GM18507 (cell line): ENCODE measurements around the gene HSPB2.
A peak's percentile ranks its signal among the peaks of the same experiment; 100 is the strongest.
"Not testable (repeated sequence)": the region's sequence is repeated elsewhere in the genome, so short reads cannot be mapped to it uniquely, and the experiment has no call there.

ENCODE experiments used
- DNase-seq: peaks from one replicate; pipeline ENCODE4 v3.0.0; 2011; ENCODE audit warnings: low read depth; ENCODE audit not compliant: insufficient read length; ENCODE audit errors: extremely low spot score
- FAIRE-seq: peaks from 2 replicates; lab custom pipeline; 2011; peaks lifted over from hg19 to GRCh38; lab: Jason Lieb, UNC

HSPB2 gene, protein sequence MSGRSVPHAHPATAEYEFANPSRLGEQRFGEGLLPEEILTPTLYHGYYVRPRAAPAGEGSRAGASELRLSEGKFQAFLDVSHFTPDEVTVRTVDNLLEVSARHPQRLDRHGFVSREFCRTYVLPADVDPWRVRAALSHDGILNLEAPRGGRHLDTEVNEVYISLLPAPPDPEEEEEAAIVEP

DNA sequence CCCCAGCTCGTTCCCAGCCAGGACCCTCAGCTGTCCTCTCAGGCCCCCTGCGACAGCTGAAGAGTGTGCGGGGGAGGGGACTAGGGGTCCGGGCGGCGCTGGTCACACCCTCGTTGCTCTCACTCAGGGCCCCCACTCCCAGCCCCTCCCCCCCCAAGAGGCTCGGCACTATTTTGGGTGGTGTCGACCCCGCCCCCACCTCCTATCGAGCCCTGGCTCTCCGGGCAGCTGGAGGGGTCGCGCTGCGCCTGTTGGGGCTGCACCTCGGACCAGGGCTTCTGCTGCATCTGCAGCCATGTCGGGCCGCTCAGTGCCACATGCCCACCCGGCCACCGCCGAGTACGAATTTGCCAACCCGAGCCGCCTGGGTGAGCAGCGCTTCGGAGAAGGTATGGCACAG is at the start of gene HSPB2:
TSS of gene HSPB2 (plus strand) at position 200 of the 400 bp plus-strand sequence. CDS start at position 296, 96 bp downstream.
- no peak for FAIRE-seq
- no peak for DNase-seq

- DNase-seq (no peak), FAIRE-seq (no peak)
Measured at GRCh38 chr11:111870113-111870512, 42.4 kb upstream of the HSPB2 start.

GRCh38 chr11:111870522-111870885 is 42.0 kb upstream of the HSPB2 start:
- FAIRE-seq (peak; percentile 21), DNase-seq (no peak)

DNA sequence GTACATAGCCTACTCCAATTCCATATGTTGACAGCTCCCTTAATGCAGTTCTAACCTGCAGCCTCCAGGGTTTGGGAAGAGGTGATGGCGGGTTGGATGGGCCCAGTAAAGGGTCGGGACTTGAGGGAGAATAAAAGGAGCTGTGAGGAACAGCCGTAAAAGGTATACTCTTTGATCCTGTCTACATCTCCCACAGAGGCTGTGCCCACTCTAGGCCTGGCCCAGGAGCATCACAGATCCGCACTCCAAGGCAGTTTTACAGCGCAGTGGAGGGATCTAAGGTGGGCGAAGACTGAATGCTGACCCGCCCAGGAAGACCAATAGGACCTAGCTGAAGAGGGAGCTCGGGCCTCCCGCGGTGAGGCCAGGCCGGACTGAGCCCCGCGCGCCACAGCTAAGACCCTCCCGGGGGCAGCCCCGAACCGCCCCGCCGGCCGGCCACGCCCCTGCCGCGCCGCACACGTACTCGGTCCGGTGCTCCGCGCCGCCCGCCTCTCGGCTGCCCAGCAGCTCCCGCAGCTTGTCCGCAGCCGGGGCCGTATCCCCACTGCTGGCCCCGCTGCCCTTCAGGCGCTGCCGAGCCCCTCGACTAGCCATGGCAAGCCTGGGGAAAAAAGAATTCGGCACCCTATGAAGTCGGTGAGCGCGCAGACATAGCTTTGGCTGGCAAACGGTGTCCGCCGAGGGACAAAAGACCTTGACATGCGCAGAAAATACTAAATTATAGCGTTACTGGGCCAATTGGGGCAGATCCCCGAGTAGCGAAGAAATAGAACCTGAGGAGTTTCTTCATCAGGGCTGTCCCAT is 41.4 kb upstream of the HSPB2 start, which contains the start of gene ALG9:
TSS of gene ALG9 (minus strand) at position 696 of the 807 bp plus-strand sequence. CDS start at position 597, 99 bp downstream.
- FAIRE-seq, result peak; percentile 87

GRCh38 chr11:111871693-111872161 is 40.8 kb upstream of the HSPB2 start:
- FAIRE-seq, result no peak

More for the DNA sequence above, 41.4 kb upstream of the HSPB2 start, which contains the start of gene ALG9:
- DNase-seq, result peak; percentile 64

DNA sequence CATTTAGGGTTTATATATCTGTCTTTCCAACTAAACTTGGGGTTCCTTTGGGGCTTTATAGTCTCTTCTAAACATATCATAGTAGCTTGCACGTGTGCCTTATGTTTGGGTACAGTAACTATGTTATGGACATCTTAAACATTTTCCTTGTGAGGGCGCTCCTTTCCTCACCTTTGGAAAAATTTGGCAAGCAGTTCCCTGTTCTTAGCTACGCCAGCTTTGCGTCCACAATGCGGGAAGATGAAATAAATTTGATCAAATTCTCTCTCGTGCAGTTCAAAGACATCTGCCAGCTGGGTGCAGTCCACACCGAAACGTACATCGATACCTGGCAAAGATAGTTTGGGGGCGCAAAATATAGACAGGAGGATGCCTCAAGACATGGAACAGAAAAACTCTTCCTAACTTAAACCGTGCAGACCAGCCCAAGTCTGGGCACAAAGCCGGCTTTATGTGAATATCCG is 34.1 kb upstream of the HSPB2 start:
- FAIRE-seq, result peak; percentile 36
- DNase-seq, result no peak

More at GRCh38 chr11:111871693-111872161, 40.8 kb upstream of the HSPB2 start:
- DNase-seq, result no peak

DNA sequence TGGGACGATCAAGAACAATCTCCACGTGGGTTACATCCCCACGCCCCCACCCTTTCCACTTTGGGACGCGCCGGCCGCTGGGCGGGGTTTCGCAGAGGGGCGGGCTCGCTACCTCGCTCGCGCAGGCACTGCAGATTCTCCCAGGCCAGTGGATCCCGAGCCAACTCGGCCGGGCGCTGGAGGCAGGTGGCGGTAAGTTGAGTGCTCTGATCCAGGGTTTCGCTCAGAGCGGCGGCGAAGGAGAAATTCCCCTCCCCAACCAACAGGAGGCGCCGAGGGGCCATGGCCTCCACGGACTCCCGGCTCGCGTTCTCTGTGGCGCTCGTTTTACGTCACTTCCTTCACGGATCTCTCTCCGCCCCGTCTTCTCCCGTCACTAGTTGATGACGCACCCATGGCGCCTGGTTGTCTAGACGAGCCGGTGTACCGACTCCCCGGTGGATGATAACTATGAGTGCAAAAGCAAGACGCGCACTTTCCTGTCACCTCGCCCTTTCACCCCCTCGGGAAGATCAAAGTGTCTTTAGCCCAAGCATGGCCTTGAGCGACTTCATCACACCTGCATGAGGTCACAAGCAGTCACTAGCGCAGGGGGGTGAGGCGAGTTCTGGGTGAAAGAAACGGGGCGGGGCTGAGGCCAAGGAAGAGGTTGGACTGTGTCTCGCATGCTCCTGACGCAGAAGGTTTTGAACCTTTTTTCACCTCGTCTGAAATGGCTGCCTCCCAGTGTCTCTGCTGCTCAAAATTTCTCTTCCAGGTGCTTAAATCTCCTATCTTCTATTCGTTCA is 33.5 kb upstream of the HSPB2 start, which contains the start of the genes CFAP68 and FDXACB1:
TSS of gene CFAP68 (plus strand) at position 693 of the 788 bp plus-strand sequence. CDS start at position 713, 20 bp downstream.
TSS of gene FDXACB1 (minus strand) at position 317 of the 788 bp plus-strand sequence. CDS start at position 284, 33 bp downstream.
- FAIRE-seq (peak; percentile 96), DNase-seq (peak; percentile 90)

DNA sequence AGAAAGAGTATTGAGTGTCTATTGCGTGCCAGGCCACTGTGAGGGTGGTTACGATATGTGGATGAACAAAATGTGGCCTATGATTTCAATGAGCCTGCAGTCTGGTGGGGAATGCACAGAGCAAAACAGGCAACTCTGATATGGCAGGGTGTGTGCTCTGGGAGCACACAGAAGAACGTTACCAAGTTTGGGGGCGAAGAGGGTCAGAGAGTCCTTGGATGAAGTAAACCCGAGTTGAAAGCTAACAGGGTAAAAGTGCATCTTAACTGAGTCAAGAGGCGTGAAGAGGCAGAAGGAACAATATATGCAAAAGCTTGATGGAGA is 32.9 kb upstream of the HSPB2 start:
- no peak for FAIRE-seq
- no peak for DNase-seq

DNA sequence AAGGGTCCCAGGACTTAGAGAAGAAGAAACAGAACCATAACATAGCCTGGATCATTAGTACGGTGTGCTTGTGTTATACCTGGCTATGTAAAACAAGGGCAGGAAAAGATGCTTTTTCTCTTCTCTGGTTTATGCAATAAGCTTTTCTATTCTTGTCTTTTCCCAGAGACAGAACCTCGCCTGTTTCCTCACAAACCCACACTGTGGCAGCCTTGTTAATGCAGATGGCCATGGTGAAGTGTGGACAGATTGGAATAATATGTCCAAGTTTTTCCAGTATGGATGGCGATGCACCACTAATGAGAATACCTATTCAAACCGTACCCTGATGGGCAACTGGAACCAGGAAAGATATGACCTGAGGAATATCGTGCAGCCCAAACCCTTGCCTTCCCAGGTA is 30.3 kb upstream of the HSPB2 start:
- DNase-seq (no peak), FAIRE-seq (no peak)

DNA sequence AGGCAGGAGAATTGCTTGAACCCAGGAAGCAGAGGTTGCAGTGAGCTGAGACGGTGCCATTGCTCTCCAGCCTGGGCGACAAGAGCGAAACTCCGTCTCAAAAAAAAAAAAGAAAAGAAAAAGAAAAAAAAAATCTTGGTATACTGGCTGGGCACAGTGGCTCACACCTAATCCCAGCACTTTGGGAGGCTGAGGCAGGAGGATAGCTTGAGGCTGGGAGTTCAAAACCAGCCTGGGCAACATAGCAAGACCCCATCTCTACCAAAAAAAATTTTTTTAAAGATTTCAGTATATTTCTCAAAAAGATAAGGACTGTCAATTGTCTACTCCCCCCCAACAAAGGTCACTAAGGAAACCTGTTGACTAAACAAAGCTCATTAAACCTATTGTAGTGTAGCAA is 27.5 kb upstream of the HSPB2 start:
- not testable (repeated sequence) for DNase-seq, FAIRE-seq

- FAIRE-seq, result no peak
- DNase-seq, result no peak
Measured at GRCh38 chr11:111886032-111886431, 26.5 kb upstream of the HSPB2 start.

GRCh38 chr11:111886844-111887243 is 25.7 kb upstream of the HSPB2 start:
- DNase-seq, result no peak
- FAIRE-seq, result no peak

DNA sequence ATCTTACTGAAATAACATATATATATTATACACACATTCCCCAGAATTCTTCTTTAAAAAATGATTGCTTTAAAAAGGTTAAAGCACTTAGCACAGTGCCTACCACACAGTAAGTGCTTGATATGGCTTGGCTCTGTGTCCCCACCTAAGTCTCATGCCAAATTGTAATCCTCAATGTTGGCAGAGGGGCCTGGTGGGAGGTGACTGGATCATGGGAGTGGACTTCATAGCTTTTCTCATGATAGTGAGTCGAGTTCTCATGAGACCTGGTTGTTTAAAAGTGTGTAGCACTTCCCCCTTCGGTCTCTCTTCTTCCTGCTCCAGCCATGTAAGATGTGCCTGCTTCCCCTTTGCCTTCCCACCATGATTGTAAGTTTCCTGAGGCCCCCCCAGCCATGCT is 7.1 kb upstream of the HSPB2 start:
- FAIRE-seq (no peak), DNase-seq (no peak)

GRCh38 chr11:111906680-111907079 is 5.9 kb upstream of the HSPB2 start:
- FAIRE-seq (no peak), DNase-seq (no peak)

DNA sequence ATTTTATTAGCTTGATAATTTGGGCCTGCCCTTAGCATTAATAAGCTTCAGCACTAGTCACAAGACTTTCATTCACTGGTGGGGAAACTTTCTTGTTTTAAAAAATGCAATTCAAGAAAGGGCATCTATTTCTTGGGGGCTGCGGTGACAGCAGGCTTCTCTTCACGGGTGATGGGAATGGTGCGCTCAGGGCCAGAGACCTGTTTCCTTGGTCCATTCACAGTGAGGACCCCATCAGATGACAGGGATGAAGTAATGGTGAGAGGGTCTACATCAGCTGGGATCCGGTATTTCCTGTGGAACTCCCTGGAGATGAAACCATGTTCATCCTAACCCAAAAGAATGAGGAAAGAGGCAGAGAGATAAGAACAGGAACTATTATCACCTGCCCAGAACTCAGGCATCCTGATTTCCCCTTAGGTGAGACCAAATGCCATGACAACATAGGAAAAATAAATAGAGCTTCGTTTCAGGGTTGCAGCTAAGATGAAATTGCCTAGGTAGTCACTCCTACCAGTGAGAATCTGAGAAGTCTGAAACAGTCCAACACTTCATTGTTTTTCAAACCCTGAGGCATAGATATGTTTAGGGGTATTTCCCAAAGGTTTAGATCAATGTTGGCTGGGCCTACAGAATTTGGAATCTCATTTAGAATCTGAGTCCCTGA is 3.8 kb upstream of the HSPB2 start:
- no peak for DNase-seq
- FAIRE-seq, result no peak

GRCh38 chr11:111909378-111909777 is 3.2 kb upstream of the HSPB2 start:
- DNase-seq (no peak), FAIRE-seq (no peak)

DNA sequence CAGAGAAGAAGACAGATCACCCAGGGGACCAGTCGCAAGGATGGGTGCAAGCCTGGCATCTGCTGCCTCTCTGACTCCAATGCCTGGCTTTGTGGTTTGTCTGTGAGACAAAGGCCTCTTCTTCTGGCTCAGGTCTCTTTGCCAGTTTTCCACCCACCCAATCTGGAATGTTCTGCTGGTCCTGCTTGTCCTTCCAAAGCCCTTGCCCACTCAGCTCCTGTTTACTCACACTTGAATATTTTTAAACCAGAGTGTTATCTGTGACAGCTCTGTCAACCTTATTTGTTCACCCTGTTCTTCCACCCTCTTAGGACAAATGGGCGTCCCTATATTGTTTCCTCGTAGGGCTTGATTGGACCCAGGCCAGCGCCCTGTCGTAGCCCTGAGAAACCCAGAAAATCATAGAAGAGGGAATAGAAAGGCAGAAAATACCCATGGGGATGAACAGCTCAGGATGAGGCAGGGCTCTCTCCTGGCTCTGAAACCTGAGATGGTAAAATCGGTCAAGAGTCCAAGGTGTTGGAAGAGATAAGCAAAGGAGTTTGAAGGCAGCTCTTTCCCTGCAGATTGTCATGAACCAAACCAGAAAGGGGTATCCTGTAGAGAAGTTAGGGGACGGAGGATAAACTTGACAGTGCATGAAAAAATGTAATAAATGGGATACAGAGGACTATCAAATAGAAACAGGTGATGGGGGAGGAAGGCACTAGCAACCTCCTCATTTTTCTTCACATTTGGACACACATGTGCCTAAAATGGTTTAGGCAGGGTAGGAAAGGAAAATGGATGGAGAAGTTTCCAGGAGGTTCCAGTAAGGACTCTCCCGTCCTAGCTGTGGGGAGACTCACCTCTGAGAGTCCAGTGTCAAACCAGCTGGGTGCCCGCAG is 1.6 kb upstream of the HSPB2 start:
- DNase-seq, result no peak
- no peak for FAIRE-seq
